ENCODE results near the gene COA7. TPM values are rescaled to one million over a fixed set of nuclear protein-coding genes. Genes with fewer than 3 reads are reported as not detected.
A peak's percentile ranks its signal among the peaks of the same experiment; 100 is the strongest.
"Not testable (repeated sequence)": the region's sequence is repeated elsewhere in the genome, so short reads cannot be mapped to it uniquely, and the experiment has no call there.

COA7 gene
- total RNA-seq, result 10 to 100 TPM; 13.8 to 20.4 TPM

DNA sequence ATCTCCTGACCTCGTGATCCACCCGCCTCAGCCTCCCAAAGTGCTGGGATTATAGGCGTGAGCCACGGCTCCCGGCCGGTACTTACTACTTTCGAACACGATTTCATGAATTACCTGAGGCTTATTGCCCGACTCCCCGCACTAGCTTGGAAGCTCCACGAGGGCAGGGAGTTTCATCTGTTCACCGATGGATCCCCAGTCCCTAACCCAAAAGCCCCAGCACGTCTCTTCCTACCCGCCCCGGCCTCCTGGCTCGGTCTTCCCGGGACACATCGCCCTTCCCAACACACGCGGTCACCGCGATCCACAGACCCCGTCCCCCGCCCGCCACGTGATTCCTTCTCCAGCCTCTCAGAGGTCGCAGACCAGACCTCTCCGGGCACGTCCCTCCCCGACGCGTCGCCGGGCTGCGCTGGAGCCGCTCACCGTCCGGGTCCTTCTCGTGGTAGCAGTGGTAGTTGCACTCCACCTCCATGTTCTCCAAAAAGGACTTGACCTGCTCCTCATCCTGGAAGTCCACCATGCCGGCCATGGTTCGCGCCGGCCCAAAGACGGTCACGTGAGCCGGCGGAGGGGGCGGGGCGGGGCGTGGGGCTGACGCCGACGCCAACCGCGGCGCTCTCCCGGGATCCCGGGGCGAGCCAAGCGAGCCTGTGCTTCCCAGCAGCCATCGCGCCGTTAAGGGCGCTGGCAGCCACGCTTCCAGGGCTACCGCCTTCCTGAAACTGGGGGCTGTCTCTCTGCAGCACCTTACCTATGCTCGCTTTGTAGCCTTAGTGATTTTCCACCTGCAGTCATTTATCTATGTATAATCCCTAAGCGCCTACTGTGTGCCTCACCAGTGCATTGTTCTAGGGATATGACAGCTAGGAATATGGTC lies at the start of gene COA7:
Gene COA7, minus strand, starts transcription at position 553 of the 880 bp plus-strand sequence. Its CDS starts 21 bp downstream, at position 532.
- Mint-ChIP-seq H3K4me1 (ENCODE audit: low read depth) (peaks cover 36% of the 10 kb centered on the region), H3K36me3 (ENCODE audit: insufficient read depth in 2 of 2) (peaks cover 0 to 5% of the 10 kb centered on the region in 2 donors), H3K4me3 (peak within 1 kb of the TSS; percentile 89 to 95), H3K27me3 (ENCODE audit: low read depth) (no peaks in the 10 kb centered on the region), H3K9me3 (no peaks in the 10 kb centered on the region), H3K27ac (peak within 1 kb of the TSS; percentile 90)
- ATAC-seq (replicated peaks in 1 of 2) (peak; percentile 52 to 58), DNase-seq (peak; percentile 66 to 79)

DNA sequence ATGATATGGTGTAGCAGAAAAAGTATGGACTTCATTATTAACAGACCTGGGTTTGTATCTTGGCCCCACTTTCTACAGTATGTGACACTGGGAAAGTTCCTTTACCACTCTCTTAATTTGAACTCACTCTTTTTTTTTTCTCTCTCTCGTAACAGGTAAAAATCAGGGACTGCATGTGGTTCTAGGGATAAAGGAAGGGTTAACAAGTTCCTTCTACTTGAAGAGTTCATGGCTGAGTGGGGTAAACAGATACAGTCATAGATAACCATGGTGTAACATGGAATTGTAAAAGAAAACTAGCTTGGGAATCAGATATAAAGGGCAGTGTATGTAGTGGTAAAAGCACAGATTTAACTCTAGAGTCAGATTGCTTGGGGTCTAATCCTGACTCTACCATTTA lies 49.3 kb upstream of the COA7 start:
- DNase-seq (no peak), ATAC-seq (replicated peaks in 1 of 2) (no peak)
- Mint-ChIP-seq H3K27ac (no peak overlapping the region), H3K4me3 (no peak overlapping the region), H3K27me3 (ENCODE audit: low read depth) (no peaks in the 10 kb centered on the region), H3K4me1 (ENCODE audit: low read depth) (no peaks in the 10 kb centered on the region), H3K9me3 (no peaks in the 10 kb centered on the region), H3K36me3 (ENCODE audit: insufficient read depth in 2 of 2) (no peaks in the 10 kb centered on the region)

DNA sequence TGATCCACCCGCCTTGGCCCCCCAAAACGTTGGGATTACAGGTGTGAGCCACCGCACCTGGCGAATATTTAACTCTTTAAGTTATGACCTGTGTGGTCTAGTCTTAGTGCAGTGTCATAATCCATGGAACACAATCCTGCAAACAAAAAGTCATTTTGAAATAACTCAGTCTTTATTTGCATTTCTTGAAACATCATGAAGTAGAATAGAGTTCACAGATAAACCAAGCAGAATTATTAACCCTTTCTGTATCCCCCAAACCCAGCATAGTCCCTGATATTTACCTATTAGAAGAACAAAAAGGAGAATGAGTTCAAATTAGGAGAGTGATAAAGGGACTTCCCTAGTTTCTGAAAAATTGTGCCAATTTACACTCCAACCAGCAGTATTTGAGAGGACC lies 48.0 kb upstream of the COA7 start:
- DNase-seq, result no peak
- Mint-ChIP-seq H3K36me3 (ENCODE audit: insufficient read depth in 2 of 2) (peaks cover 0 to 4% of the 10 kb centered on the region in 2 donors), H3K4me3 (no peak overlapping the region), H3K27me3 (ENCODE audit: low read depth) (no peaks in the 10 kb centered on the region), H3K27ac (no peak overlapping the region), H3K9me3 (peaks cover 0 to 1% of the 10 kb centered on the region in 2 donors), H3K4me1 (ENCODE audit: low read depth) (peaks cover 4% of the 10 kb centered on the region)
- no peak for ATAC-seq (replicated peaks in 1 of 2)

DNA sequence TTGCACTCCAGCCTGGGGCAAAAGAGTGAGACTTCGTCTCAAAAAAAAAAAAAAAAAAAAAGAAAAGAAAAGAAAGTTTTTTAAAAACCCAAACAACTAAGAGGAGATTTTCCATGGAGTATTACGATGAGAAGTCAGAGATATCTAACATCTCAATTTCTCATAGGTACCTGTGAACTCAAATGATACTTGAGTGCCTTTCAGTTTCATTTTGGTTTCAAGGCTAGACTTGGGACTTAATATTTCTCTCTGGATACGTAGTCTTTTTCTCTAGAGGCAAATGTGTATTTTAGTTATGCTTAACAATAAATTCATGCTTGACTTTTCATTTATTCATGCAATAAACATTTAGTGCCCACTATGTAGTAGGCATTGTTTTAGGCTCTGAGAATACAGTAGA lies 43.1 kb upstream of the COA7 start:
- H3K9me3 Mint-ChIP-seq, result peaks cover 0 to 1% of the 10 kb centered on the region in 2 donors
- no peak overlapping the region for H3K27ac Mint-ChIP-seq
- H3K4me1 Mint-ChIP-seq (ENCODE audit: low read depth), result peaks cover 19% of the 10 kb centered on the region
- ATAC-seq (replicated peaks in 1 of 2) (no peak), DNase-seq (no peak)
- H3K36me3 Mint-ChIP-seq (ENCODE audit: insufficient read depth in 2 of 2), result peaks cover 0 to 4% of the 10 kb centered on the region in 2 donors
- H3K4me3 Mint-ChIP-seq, result peak overlapping the region; percentile 17 to 67
- H3K27me3 Mint-ChIP-seq (ENCODE audit: low read depth), result no peaks in the 10 kb centered on the region

DNA sequence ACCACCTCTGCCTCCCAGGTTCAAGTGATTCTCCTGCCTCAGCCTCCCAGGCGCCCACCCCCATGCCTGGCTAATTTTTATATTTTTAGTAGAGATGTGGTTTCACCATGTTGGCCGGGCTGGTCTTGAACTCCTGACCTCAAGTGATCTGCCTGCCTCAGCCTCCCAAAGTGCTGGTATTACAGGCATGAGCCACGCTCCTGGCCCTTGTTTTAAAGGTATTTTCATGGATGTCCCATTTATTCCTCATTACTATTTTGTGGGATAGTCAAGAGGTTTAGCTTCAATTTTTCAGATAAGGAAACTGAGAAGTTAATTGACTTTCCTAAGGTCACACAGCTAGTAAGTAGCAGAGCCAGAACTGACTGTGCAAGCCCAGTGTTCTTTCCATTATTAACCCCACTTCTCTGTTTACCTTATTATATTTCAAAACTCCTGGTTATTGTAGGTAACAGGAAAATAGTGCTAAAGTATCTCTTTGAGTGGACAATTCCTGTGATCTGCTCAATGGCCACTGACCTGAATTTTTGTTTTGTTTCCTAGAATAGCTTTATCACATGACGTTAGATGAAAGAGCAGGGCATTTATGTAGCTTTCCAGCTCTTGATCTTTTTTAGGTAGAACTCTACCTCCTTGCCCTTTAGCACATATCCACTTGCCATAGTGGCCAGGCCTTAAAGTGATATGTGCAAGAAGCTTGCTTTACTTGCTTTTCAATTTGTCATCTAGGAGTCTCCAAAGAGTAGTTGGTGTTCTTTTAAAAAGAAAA lies 41.7 kb upstream of the COA7 start:
- DNase-seq, result no peak
- H3K4me1 Mint-ChIP-seq (ENCODE audit: low read depth), result peaks cover 19% of the 10 kb centered on the region
- ATAC-seq (replicated peaks in 1 of 2), result no peak
- no peak overlapping the region for H3K27ac Mint-ChIP-seq
- H3K9me3 Mint-ChIP-seq, result peaks cover 0 to 1% of the 10 kb centered on the region in 2 donors
- peaks cover 0 to 4% of the 10 kb centered on the region in 2 donors for H3K36me3 Mint-ChIP-seq (ENCODE audit: insufficient read depth in 2 of 2)
- H3K27me3 Mint-ChIP-seq (ENCODE audit: low read depth), result no peaks in the 10 kb centered on the region
- H3K4me3 Mint-ChIP-seq, result no peak overlapping the region

DNA sequence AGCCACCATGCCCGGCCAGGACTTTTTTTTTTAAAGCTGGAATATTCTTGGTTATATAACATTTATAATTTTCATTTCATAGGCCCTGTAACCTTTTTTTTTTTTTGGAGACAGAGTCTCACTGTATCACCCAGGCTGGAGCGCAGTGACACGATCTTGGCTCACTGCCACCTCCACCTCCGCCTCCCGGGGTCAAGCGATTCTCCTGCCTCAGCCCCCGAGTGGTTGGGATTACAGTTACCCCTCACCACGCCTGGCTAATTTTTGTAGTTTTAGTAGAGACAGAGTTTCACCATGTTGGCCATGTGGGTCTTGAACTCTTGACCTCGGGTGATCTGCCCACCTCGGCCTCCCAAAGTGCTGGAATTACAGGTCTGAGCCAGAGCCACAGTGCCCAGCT lies 40.7 kb upstream of the COA7 start:
- no peak overlapping the region for H3K27ac Mint-ChIP-seq
- DNase-seq (no peak), ATAC-seq (replicated peaks in 1 of 2) (no peak)
- H3K9me3 Mint-ChIP-seq, result peaks cover 0 to 1% of the 10 kb centered on the region in 2 donors
- no peak overlapping the region for H3K4me3 Mint-ChIP-seq
- H3K4me1 Mint-ChIP-seq (ENCODE audit: low read depth), result peaks cover 19% of the 10 kb centered on the region
- H3K27me3 Mint-ChIP-seq (ENCODE audit: low read depth), result no peaks in the 10 kb centered on the region
- peaks cover 0 to 4% of the 10 kb centered on the region in 2 donors for H3K36me3 Mint-ChIP-seq (ENCODE audit: insufficient read depth in 2 of 2)

DNA sequence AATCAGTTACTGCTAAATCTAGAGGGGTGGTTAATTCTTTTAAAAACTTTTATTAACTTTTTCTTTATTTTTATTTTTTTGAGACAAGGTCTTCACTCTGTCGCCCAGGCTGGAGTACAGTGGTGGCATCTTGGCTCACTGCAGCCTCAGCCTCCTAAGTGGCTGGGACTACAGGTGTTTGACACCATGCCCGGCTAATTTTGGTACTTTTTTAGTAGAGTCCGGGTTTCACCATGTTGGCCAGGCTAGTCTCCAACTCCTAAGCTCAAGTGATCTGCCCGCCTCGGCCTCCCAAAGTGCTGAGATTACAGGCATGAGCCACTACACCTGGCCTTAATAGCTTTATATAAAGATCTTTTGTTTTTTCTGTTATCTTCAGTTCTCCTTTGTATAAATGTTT lies 40.0 kb upstream of the COA7 start:
- H3K4me3 Mint-ChIP-seq, result no peak overlapping the region
- ATAC-seq (replicated peaks in 1 of 2), result no peak
- H3K9me3 Mint-ChIP-seq, result peaks cover 0 to 1% of the 10 kb centered on the region in 2 donors
- peaks cover 19% of the 10 kb centered on the region for H3K4me1 Mint-ChIP-seq (ENCODE audit: low read depth)
- H3K27me3 Mint-ChIP-seq (ENCODE audit: low read depth), result no peaks in the 10 kb centered on the region
- H3K27ac Mint-ChIP-seq, result no peak overlapping the region
- DNase-seq, result no peak
- H3K36me3 Mint-ChIP-seq (ENCODE audit: insufficient read depth in 2 of 2), result peaks cover 0 to 4% of the 10 kb centered on the region in 2 donors

DNA sequence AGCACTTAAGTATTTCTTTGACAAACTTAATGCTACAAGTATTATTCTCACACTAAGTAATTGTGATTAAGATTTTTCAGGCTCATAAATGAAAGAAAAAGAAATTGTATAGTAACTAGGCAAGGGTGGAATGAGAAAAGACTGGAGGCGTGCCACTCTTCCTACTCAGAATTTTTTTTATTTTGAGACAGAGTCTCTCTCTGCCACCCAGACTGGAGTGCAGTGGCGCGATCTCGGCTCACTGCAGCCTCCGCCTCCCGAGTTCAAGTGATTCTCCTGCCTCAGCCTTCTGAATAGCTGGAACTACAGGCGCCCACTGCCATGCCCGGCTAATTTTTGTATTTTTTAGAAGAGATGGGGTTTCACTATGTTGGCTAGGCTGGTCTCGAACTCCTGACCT lies 37.2 kb upstream of the COA7 start:
- H3K27ac Mint-ChIP-seq; H3K9me3 Mint-ChIP-seq; ATAC-seq (replicated peaks in 1 of 2); H3K27me3 Mint-ChIP-seq (ENCODE audit: low read depth); H3K4me3 Mint-ChIP-seq; DNase-seq; H3K36me3 Mint-ChIP-seq (ENCODE audit: insufficient read depth in 2 of 2): not testable (repeated sequence)
- H3K4me1 Mint-ChIP-seq (ENCODE audit: low read depth), result peaks cover 13% of the 10 kb centered on the region

DNA sequence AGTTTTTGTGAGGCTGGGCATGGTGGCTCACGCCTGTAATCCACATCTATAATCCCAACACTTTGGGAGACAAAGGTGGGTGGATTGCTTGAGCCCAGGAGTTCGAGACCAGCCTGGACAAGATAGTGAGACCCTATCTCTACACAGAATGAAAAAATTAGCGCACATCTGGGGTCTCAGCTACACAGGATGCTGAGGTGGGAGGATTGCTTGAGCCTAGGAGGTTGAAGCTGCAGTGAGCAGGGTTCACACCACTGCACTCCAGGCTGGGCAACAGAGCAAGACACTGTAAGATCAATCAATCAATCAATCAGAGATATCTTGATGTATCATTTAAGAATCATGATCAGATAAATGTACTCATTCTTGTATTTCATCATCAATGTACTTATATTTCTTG lies 35.2 kb upstream of the COA7 start:
- Mint-ChIP-seq H3K4me1 (ENCODE audit: low read depth) (peaks cover 15% of the 10 kb centered on the region), H3K36me3 (ENCODE audit: insufficient read depth in 2 of 2) (peaks cover 0 to 2% of the 10 kb centered on the region in 2 donors), H3K27ac (no peak overlapping the region), H3K27me3 (ENCODE audit: low read depth) (no peaks in the 10 kb centered on the region), H3K4me3 (no peak overlapping the region), H3K9me3 (no peaks in the 10 kb centered on the region)
- no peak for DNase-seq
- no peak for ATAC-seq (replicated peaks in 1 of 2)

DNA sequence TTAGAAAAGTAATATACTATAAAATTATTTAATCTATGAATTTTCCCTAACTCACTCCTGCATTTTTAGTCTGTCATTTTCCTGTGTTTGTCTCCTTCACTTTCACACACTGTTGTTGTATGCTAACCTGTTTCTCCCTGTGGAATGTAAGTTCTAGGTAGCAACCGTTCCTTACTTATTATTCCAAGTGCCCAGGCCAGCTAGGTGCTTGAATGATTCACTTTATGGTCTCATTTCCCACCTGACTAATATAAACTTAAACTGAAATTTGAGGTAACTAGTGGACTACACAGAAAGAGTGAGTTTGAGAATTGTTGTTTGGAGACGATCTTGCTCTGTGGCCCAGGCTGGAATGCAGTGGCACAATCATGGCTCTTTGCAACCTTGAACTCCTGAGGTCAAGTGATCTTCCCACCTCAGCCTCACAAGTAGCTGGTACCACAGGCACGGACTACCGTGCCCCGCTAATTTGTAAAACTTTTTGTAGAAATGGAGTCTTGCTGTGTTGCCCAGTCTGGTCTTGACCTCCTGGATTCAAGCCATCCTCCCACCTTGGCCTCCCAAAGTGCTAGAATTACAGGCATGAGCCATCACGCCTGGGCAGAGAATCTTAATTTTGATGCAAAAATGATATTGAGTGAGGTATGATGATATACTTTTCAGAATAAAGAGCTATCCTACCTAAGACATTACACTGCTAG lies 30.0 kb upstream of the COA7 start:
- ATAC-seq (replicated peaks in 1 of 2) (no peak), DNase-seq (no peak)
- H3K27me3 Mint-ChIP-seq (ENCODE audit: low read depth), result no peaks in the 10 kb centered on the region
- no peak overlapping the region for H3K27ac Mint-ChIP-seq
- peak overlapping the region; percentile 57 to 95 for H3K4me3 Mint-ChIP-seq
- peaks cover 43% of the 10 kb centered on the region for H3K4me1 Mint-ChIP-seq (ENCODE audit: low read depth)
- H3K9me3 Mint-ChIP-seq, result no peaks in the 10 kb centered on the region
- H3K36me3 Mint-ChIP-seq (ENCODE audit: insufficient read depth in 2 of 2), result peaks cover 6 to 7% of the 10 kb centered on the region in 2 donors

DNA sequence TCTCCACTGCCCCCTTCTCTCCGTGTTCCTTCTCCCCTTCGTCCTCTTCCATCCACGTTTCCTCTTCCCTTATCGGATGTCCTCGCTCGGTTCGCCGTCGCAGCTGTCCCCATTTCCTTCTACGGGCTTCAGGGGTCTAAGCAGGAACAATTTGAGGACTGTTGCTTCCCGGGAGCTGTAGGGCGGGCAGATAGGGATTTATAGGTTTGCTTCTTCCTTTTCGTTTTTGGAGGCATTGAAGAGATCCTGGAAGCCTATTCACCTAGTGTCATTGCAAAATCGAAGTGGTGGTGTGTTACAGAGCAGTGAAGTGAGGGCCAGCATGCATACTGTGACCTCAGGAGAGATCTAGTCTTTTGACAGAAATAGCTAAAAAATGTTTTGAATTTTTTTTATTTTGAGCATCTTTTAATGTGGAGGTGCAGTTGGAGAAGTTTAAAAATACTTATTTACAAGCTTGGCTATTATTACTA lies 29.0 kb upstream of the COA7 start:
- Mint-ChIP-seq H3K27ac (peak overlapping the region; percentile 89), H3K4me3 (peak overlapping the region; percentile 95 to 96), H3K4me1 (ENCODE audit: low read depth) (peaks cover 43% of the 10 kb centered on the region), H3K9me3 (no peaks in the 10 kb centered on the region), H3K27me3 (ENCODE audit: low read depth) (no peaks in the 10 kb centered on the region), H3K36me3 (ENCODE audit: insufficient read depth in 2 of 2) (peaks cover 6 to 7% of the 10 kb centered on the region in 2 donors)
- peak; percentile 20 to 23 for DNase-seq
- ATAC-seq (replicated peaks in 1 of 2), result no peak

DNA sequence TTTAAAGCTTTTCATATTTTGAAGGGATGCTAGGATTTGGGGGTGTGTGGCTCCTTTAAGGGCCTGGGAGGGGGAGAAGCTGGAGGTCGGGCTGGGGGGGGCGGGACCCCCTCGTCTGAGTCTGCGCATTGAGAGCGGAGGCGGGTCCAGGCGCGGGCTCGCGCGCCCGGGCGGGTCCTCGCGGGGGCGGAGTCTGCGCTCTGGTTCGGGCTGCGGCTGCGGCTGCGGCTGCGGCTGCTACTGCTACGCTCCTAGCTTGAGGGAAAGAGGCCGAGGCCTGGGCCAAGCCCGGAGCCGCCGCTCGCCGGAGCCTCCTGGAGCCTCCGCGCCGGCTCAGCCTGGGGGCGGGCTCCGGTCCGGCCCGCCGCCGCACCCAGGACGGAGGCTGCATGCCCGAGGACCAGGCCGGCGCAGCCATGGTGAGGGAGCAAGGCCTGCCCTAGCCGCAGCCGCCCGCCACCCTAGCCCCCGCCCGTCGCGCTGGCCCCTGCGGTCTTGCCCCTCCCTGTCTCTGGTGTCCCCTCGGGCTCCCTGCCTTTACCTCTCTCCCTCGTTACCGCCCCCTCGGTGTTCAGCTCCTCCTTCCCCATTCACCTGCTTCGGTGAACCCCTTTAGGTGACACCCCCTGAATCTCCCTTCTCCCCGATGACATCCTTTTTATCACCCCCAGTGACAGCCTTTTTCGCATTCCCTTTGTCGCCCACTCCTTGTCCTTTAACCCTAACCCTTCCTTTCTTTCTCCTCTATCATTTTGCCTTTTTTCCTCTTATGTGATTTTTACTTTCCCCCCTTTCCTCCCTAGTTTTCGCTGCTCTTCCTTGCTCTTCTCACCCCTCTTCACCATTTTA lies 28.3 kb upstream of the COA7 start, which contains the start of gene ZYG11B:
Gene ZYG11B, plus strand, starts transcription at position 189 of the 849 bp plus-strand sequence. Its CDS starts 201 bp downstream, at position 390.
- H3K4me3 Mint-ChIP-seq, result peak within 1 kb of the TSS; percentile 95 to 96
- peak; percentile 94 to 97 for ATAC-seq (replicated peaks in 1 of 2)
- H3K4me1 Mint-ChIP-seq (ENCODE audit: low read depth), result peaks cover 43% of the 10 kb centered on the region
- no peaks in the 10 kb centered on the region for H3K27me3 Mint-ChIP-seq (ENCODE audit: low read depth)
- no peaks in the 10 kb centered on the region for H3K9me3 Mint-ChIP-seq
- DNase-seq, result peak; percentile 94 to 95
- H3K36me3 Mint-ChIP-seq (ENCODE audit: insufficient read depth in 2 of 2), result peaks cover 5 to 6% of the 10 kb centered on the region in 2 donors
- H3K27ac Mint-ChIP-seq, result peak within 1 kb of the TSS; percentile 89

Data from activated T-cell treated with anti-CD3 and anti-CD28 coated beads, Interleukin-2, amount 50 U/mL, for 72 hours (primary cell).